SK-N-SH treated with all-trans-retinoic acid at 6 μM for 48 hours (cell line): ENCODE measurements around the gene PCDHA6.

Source experiments
- ATAC-seq: fragments of 200-7000 bp; cut with Tn5 transposase; 3 replicates; pipeline ENCODE4 v1.9.1; 2020; ENCODE audit warnings: mild to moderate bottlenecking, moderate library complexity
- ARNTL ChIP-seq: fragments of 450-650 bp; formaldehyde crosslinking; IDR thresholded peaks from 2 replicates; pipeline ENCODE4 v1.5.0; 2020; ENCODE audit warnings: low read depth, mild to moderate bottlenecking, moderate library complexity, borderline replicate concordance
- BACH2 ChIP-seq: fragments of 250-450 bp; sonication (Bioruptor Pico); IDR thresholded peaks from 2 replicates; pipeline ENCODE4 v1.9.0; 2021; ENCODE audit warnings: mild to moderate bottlenecking, borderline replicate concordance
- CSDC2 ChIP-seq: fragments of 250-450 bp; sonication (Bioruptor Pico); IDR thresholded peaks from 2 replicates; pipeline ENCODE4 v1.5.0; 2020; ENCODE audit warnings: mild to moderate bottlenecking, moderate library complexity
- CSRNP3 ChIP-seq: fragments of 250-450 bp; sonication (Bioruptor Pico); IDR thresholded peaks from 2 replicates; pipeline ENCODE4 v1.5.1; 2021; ENCODE audit warnings: mild to moderate bottlenecking, moderate library complexity
- ESRRG ChIP-seq: fragments of 250-450 bp; sonication (Bioruptor Pico); IDR thresholded peaks from 2 replicates; pipeline ENCODE4 v1.6.1; 2021; ENCODE audit warnings: mild to moderate bottlenecking
- GLIS3 ChIP-seq: fragments of 250-450 bp; sonication (Bioruptor Pico); IDR thresholded peaks from 2 replicates; pipeline ENCODE4 v1.5.0; 2020; ENCODE audit warnings: mild to moderate bottlenecking, moderate library complexity
- ISL1 ChIP-seq: fragments of 250-450 bp; sonication (Bioruptor Pico); IDR thresholded peaks from 2 replicates; pipeline ENCODE4 v2.1.2; 2022; ENCODE audit warnings: mild to moderate bottlenecking, moderate library complexity
- OSR1 ChIP-seq: fragments of 250-450 bp; sonication (Bioruptor Pico); IDR thresholded peaks from 2 replicates; pipeline ENCODE4 v1.8.0; 2022; ENCODE audit warnings: moderate library complexity, mild to moderate bottlenecking, inconsistent platforms
- PPARA ChIP-seq: fragments of 250-450 bp; sonication (Bioruptor Pico); IDR thresholded peaks from 2 replicates; pipeline ENCODE4 v1.5.0; 2020; ENCODE audit warnings: mild to moderate bottlenecking, borderline replicate concordance
- RARB ChIP-seq: fragments of 250-450 bp; sonication (Bioruptor Pico); IDR thresholded peaks from 2 replicates; pipeline ENCODE4 v1.8.0; 2021; ENCODE audit warnings: mild to moderate bottlenecking, moderate library complexity
- SNAI2 ChIP-seq: fragments of 250-450 bp; sonication (Bioruptor Pico); IDR thresholded peaks from 2 replicates; pipeline ENCODE4 v1.5.0; 2020; ENCODE audit warnings: mild to moderate bottlenecking, moderate library complexity
- TCF4 ChIP-seq: fragments of 250-450 bp; sonication (Bioruptor Pico); IDR thresholded peaks from 2 replicates; pipeline ENCODE4 v1.8.0; 2021; ENCODE audit warnings: mild to moderate bottlenecking, moderate library complexity, borderline replicate concordance
- TOX ChIP-seq: fragments of 250-450 bp; sonication (Bioruptor Pico); IDR thresholded peaks from 2 replicates; pipeline ENCODE4 v1.8.0; 2021; ENCODE audit warnings: mild to moderate bottlenecking, moderate library complexity, borderline replicate concordance
- TSHZ2 ChIP-seq: fragments of 250-450 bp; sonication (Bioruptor Pico); IDR thresholded peaks from 2 replicates; pipeline ENCODE4 v1.5.0; 2020; ENCODE audit warnings: mild to moderate bottlenecking, moderate library complexity
- ZC3H10 ChIP-seq: fragments of 250-450 bp; sonication (Bioruptor Pico); IDR thresholded peaks from 2 replicates; pipeline ENCODE4 v1.5.1; 2021; ENCODE audit warnings: mild to moderate bottlenecking, moderate library complexity
- ZFP3 ChIP-seq: fragments of 250-450 bp; sonication (Bioruptor Pico); IDR thresholded peaks from 2 replicates; pipeline ENCODE4 v1.5.0; 2020; ENCODE audit warnings: mild to moderate bottlenecking, moderate library complexity
- ZFP30 ChIP-seq: fragments of 450-650 bp; formaldehyde crosslinking; IDR thresholded peaks from 2 replicates; pipeline ENCODE4 v1.5.0; 2022; ENCODE audit warnings: mild to moderate bottlenecking, moderate library complexity
- ZNF565 ChIP-seq: fragments of 450-650 bp; formaldehyde crosslinking; conservative IDR thresholded peaks from 2 replicates; pipeline ENCODE4 v1.5.0; 2020; ENCODE audit warnings: low read depth, mild to moderate bottlenecking, moderate library complexity
- ZNF8 ChIP-seq: fragments of 450-650 bp; formaldehyde crosslinking; IDR thresholded peaks from 2 replicates; pipeline ENCODE4 v1.5.0; 2020; ENCODE audit warnings: mild to moderate bottlenecking, moderate library complexity
- TF ChIP-seq, protein P1 (sequence below): fragments of 250-450 bp; sonication (Bioruptor Pico); IDR thresholded peaks from 2 replicates; pipeline ENCODE4 v1.5.1; 2020; ENCODE audit warnings: low read depth, mild to moderate bottlenecking, moderate library complexity
- TF ChIP-seq, protein P2 (sequence below): fragments of 250-450 bp; sonication (Bioruptor Pico); IDR thresholded peaks from 2 replicates; pipeline ENCODE4 v1.8.0; 2021; ENCODE audit warnings: low read depth, mild to moderate bottlenecking, moderate library complexity, borderline replicate concordance

Gene PCDHA6

DNA sequence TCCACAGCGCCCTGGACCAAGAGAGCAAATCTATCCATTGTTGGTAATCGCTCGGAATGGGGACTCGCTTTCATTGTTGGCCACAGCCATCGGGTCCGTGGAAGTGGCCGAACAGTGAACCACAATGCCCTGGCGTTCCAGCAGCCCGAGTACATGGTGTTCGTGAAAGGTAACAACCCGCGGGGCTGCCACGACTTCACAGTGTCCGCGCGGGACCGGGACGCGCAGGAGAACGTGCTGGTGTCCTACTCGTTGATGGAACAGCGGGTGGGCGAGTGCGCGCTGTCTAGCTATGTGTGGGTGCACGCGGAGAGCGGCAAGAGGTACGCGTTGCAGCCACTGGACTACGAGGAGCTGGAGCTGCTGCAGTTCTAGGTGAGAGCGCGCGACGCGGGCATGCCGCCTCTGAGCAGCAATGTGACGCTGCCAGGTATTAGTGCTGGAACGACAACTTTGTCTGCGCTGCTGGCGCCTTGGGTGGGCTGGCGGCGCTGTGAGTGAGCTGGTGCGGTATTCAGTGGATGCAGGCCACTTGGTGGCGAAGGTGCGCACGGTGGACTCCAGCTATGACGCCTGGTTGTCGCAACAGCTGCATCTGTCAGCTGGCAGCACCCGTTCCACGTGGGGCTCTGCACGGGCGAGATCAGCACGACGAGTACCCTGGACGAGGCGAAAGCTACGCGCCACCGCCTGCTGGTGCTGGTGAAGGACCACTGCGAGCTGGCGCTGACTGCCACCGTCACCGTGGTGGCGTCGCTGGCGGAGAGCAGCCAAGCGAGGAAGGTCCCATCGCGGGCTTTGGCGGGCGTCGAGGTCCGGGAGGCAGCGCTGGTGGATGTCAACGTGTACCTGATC is 34.9 kb downstream of the PCDHA6 start:
- TF ChIP-seq RARB (CRISPR knock-in tag) (no peak), ARNTL (CRISPR knock-in tag) (no peak), CSRNP3 (CRISPR knock-in tag) (no peak), ZC3H10 (CRISPR knock-in tag) (no peak)
- TF ChIP-seq, protein P1, sequence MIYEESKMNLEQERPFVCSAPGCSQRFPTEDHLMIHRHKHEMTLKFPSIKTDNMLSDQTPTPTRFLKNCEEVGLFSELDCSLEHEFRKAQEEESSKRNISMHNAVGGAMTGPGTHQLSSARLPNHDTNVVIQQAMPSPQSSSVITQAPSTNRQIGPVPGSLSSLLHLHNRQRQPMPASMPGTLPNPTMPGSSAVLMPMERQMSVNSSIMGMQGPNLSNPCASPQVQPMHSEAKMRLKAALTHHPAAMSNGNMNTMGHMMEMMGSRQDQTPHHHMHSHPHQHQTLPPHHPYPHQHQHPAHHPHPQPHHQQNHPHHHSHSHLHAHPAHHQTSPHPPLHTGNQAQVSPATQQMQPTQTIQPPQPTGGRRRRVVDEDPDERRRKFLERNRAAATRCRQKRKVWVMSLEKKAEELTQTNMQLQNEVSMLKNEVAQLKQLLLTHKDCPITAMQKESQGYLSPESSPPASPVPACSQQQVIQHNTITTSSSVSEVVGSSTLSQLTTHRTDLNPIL (CRISPR knock-in tag) = no peak
- ATAC-seq = no peak

GRCh38 chr5:140868721-140869554 is 41.2 kb downstream of the PCDHA6 start, which contains the start of gene PCDHA11:
TSS of gene PCDHA11 (plus strand) at chr5:140868957. CDS start at chr5:140869104, 147 bp downstream.
- TF ChIP-seq ZFP30 (CRISPR knock-in tag) (no peak), TSHZ2 (CRISPR knock-in tag) (no peak), CSDC2 (CRISPR knock-in tag) (no peak), ZC3H10 (CRISPR knock-in tag) (no peak), TCF4 (CRISPR knock-in tag) (no peak), SNAI2 (CRISPR knock-in tag) (no peak), RARB (CRISPR knock-in tag) (no peak), ARNTL (CRISPR knock-in tag) (no peak), ESRRG (CRISPR knock-in tag) (no peak), PPARA (CRISPR knock-in tag) (no peak), OSR1 (CRISPR knock-in tag) (no peak), ISL1 (no peak), ZNF565 (CRISPR knock-in tag) (no peak), GLIS3 (CRISPR knock-in tag) (no peak), TOX (CRISPR knock-in tag) (no peak), ZNF8 (no peak), ZFP3 (CRISPR knock-in tag) (no peak)
- TF ChIP-seq, protein P2, sequence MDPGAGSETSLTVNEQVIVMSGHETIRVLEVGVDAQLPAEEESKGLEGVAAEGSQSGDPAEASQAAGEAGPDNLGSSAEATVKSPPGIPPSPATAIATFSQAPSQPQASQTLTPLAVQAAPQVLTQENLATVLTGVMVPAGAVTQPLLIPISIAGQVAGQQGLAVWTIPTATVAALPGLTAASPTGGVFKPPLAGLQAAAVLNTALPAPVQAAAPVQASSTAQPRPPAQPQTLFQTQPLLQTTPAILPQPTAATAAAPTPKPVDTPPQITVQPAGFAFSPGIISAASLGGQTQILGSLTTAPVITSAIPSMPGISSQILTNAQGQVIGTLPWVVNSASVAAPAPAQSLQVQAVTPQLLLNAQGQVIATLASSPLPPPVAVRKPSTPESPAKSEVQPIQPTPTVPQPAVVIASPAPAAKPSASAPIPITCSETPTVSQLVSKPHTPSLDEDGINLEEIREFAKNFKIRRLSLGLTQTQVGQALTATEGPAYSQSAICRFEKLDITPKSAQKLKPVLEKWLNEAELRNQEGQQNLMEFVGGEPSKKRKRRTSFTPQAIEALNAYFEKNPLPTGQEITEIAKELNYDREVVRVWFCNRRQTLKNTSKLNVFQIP = no peak
- TF ChIP-seq, all 23 proteins: peak for 0
- ATAC-seq = no peak

DNA sequence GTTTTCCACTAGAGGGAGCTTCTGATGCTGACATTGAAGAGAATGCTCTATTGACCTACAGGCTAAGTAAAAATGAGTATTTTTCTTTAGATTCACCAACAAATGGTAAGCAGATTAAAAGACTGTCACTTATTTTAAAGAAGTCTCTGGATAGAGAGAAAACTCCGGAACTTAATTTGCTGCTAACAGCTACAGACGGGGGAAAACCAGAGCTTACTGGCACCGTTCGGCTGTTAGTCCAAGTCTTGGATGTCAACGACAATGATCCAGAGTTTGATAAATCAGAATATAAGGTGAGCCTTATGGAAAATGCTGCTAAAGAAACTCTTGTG is 41.8 kb downstream of the PCDHA6 start:
- ATAC-seq = no peak
- no peak for TF ChIP-seq BACH2 (CRISPR knock-in tag)
- no peak for TF ChIP-seq ZFP3 (CRISPR knock-in tag)
- TF ChIP-seq CSDC2 (CRISPR knock-in tag) = no peak
- TF ChIP-seq ZC3H10 (CRISPR knock-in tag) = no peak
- no peak for TF ChIP-seq ARNTL (CRISPR knock-in tag)
- no peak for TF ChIP-seq CSRNP3 (CRISPR knock-in tag)
- TF ChIP-seq ESRRG (CRISPR knock-in tag) = no peak
- TF ChIP-seq ISL1 = no peak
- TF ChIP-seq, protein P2 = no peak
- no peak for TF ChIP-seq TOX (CRISPR knock-in tag)
